IMR-90 (cell line): Measurements from ENCODE around the gene C2CD4C. TPM values are rescaled to one million over a fixed set of nuclear protein-coding genes. Genes with fewer than 3 reads are reported as not detected.

Experiments
- microRNA-seq, 2 experiments: library from miRNA; stranded (forward) in 1 of 2; unstranded in 1 of 2; fragments of 10-50 nt in 1 of 2; fragments of <30 nt in 1 of 2; gene quantifications in 1 of 2; microRNA quantifications in 1 of 2; one replicate each; pipeline versions ENCODE3 to v1.1.0; 2013 to 2020; ENCODE audit not compliant: insufficient read depth in 1 of 2, insufficient read length in 1 of 2, unreplicated experiment in 1 of 2
- polyA plus RNA-seq, 3 experiments: library from polyadenylated mRNA; depleted of rRNA; stranded (reverse); fragments of >200 nt; gene quantifications; 2 replicates each; pipeline ENCODE4 v1.2.3, GENCODE V29; 2012; ENCODE audit warnings: low replicate concordance in 1 of 3
- small RNA-seq, 5 experiments: library from RNA; depleted of rRNA; stranded (forward); fragments of <200 nt; gene quantifications; one replicate each; pipeline ENCODE3, GENCODE V24; 2012
- total RNA-seq: library from RNA; depleted of rRNA; stranded (reverse); fragments of >200 nt; gene quantifications from 2 replicates; pipeline ENCODE4 v1.2.3, GENCODE V29; 2012; rRNA removed

C2CD4C gene
- total and polyA plus RNA-seq, 2 of the 4 experiments (the other 2 are of a cell fraction), result under 0.01 to 0.07 TPM

Small RNA genes lying within 50 kb of the gene (microRNA-seq; reads per million reads assigned to microRNA genes)
- not detected for gene RNA5SP462 (ENCODE audit: insufficient read depth, insufficient read length)

Small RNA genes lying within 50 kb of the gene (small RNA-seq; reads per million reads assigned to genes)
- gene RNA5SP462, result 0 to 1.8 (median 0.42) reads per million in 5 experiments

Other genes starting within 250 kb of the C2CD4C start
- 2.3 and 2.8 TPM in 2 replicates for gene PLPP2, start 117.7 kb downstream of the C2CD4C start, total RNA-seq
- gene PLPP2, start 117.7 kb downstream of the C2CD4C start, polyA plus RNA-seq (2012; rRNA removed), result 4.0 and 4.2 TPM in 2 replicates
- gene MIER2, start 64.4 kb downstream of the C2CD4C start, total RNA-seq, result 11.4 and 28.0 TPM in 2 replicates
- 28.4 and 32.3 TPM in 2 replicates for gene MIER2, start 64.4 kb downstream of the C2CD4C start, polyA plus RNA-seq (2012; rRNA removed)
- gene SHC2, start 51.9 kb upstream of the C2CD4C start, total RNA-seq, result under 0.01 TPM in 1 of 2 replicates, not detected in the other
- 0.68 and 0.72 TPM in 2 replicates for gene SHC2, start 51.9 kb upstream of the C2CD4C start, polyA plus RNA-seq (2012; rRNA removed)
- not detected in 2 replicates for gene MADCAM1, start 87.3 kb upstream of the C2CD4C start, total RNA-seq
- gene MADCAM1, start 87.3 kb upstream of the C2CD4C start, polyA plus RNA-seq (2012; rRNA removed), result 0.24 and 0.26 TPM in 2 replicates
- 2.7 and 4.2 TPM in 2 replicates for gene TPGS1, start 98.3 kb upstream of the C2CD4C start, total RNA-seq
- gene TPGS1, start 98.3 kb upstream of the C2CD4C start, polyA plus RNA-seq (2012; rRNA removed), result 6.3 and 13.9 TPM in 2 replicates
- gene CDC34, start 122.6 kb upstream of the C2CD4C start, total RNA-seq, result 35.7 and 39.2 TPM in 2 replicates
- 68.9 and 80.8 TPM in 2 replicates for gene CDC34, start 122.6 kb upstream of the C2CD4C start, polyA plus RNA-seq (2012; rRNA removed)
- not detected in 2 replicates for gene GZMM, start 134.9 kb upstream of the C2CD4C start, total RNA-seq
- gene GZMM, start 134.9 kb upstream of the C2CD4C start, polyA plus RNA-seq (2012; rRNA removed), result 0.11 and 0.24 TPM in 2 replicates
- gene BSG, start 163.4 kb upstream of the C2CD4C start, total RNA-seq, result 129 and 130 TPM in 2 replicates
- gene BSG, start 163.4 kb upstream of the C2CD4C start, polyA plus RNA-seq (2012; rRNA removed), result 698 and 994 TPM in 2 replicates
- 0.56 and 0.72 TPM in 2 replicates for gene HCN2, start 180.7 kb upstream of the C2CD4C start, total RNA-seq
- 2.0 and 2.6 TPM in 2 replicates for gene HCN2, start 180.7 kb upstream of the C2CD4C start, polyA plus RNA-seq (2012; rRNA removed)
- 9.9 and 10.3 TPM in 2 replicates for gene POLRMT, start 224.4 kb upstream of the C2CD4C start, total RNA-seq
- 29.6 and 44.6 TPM in 2 replicates for gene POLRMT, start 224.4 kb upstream of the C2CD4C start, polyA plus RNA-seq (2012; rRNA removed)
- gene FGF22, start 230.7 kb upstream of the C2CD4C start, total RNA-seq, result not detected in 2 replicates
- 0.14 and 0.24 TPM in 2 replicates for gene FGF22, start 230.7 kb upstream of the C2CD4C start, polyA plus RNA-seq (2012; rRNA removed)